VCaP (cell line): ENCODE results near the gene DDHD1.
"Not testable (repeated sequence)": the region's sequence is repeated elsewhere in the genome, so short reads cannot be mapped to it uniquely, and the experiment has no call there.

Experiments used
- H3K27ac ChIP-seq: fragments of 450-650 bp; 2 replicates; pipeline ENCODE4 v1.5.1; 2017
- CTCF ChIP-seq: fragments of 450-650 bp; conservative IDR thresholded peaks from 2 replicates; pipeline ENCODE4 v1.5.1; 2017; ENCODE audit warnings: mild to moderate bottlenecking, moderate library complexity

The DDHD1 gene

GRCh38 chr14:53183611-53184010, 30.5 kb upstream of the DDHD1 start:
- no peak overlapping the region for H3K27ac ChIP-seq
- TF ChIP-seq CTCF: no peak

DNA sequence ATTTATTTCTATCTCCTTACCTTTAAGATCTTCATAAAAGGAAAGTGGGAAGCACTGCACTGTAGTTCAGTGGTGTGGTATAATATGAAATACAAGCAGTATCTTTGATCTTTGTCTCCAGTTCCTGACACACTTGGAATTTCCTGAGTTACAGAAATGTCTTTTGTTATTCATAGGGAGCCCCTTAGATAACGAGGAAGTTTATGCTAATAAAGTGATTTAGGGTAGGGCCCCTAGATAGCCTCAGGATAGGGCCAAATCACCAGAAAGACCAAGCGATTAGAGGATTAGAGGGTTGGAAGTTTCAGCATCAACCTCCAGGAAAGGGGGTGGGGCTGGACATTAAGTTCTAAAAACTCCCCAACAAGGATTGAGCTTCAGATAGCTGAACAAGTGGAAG, 29.9 kb upstream of the DDHD1 start:
- no peak overlapping the region for H3K27ac ChIP-seq
- no peak for TF ChIP-seq CTCF

DNA sequence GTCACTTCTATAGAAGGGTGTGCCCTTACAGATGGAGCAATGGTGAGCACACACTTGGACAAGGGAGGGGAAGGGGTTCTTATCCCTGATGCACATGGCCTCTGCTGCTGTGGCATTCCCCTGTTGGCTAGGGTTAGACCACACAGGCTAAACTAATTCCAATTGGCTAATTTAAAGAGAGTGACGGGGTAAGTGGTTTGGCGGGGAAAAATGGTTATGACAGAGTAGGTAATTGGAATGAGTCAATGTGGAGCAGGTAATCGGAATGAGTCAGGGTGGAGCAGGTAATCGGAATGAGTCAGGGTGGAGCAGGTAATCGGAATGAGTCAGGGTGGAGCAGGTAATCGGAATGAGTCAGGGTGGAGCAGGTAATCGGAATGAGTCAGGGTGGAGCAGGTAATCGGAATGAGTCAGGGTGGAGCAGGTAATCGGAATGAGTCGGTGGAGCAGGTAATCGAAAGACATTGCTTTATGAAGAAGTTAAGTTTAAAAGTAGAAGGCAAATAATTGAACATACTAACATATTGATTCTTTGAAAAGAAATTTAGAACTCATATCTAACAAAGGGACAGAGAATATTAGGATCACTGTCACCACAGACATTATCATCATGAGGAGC, 28.4 kb upstream of the DDHD1 start:
- not testable (repeated sequence) for H3K27ac ChIP-seq

- no peak for TF ChIP-seq CTCF
- no peak overlapping the region for H3K27ac ChIP-seq
Measured at GRCh38 chr14:53180272-53181221, 27.4 kb upstream of the DDHD1 start.

GRCh38 chr14:53179486-53180005, 26.4 kb upstream of the DDHD1 start:
- not testable (repeated sequence) for H3K27ac ChIP-seq

GRCh38 chr14:53175375-53175774, 22.3 kb upstream of the DDHD1 start:
- no peak overlapping the region for H3K27ac ChIP-seq
- TF ChIP-seq CTCF: no peak

GRCh38 chr14:53174918-53175317, 21.8 kb upstream of the DDHD1 start:
- H3K27ac ChIP-seq: no peak overlapping the region

DNA sequence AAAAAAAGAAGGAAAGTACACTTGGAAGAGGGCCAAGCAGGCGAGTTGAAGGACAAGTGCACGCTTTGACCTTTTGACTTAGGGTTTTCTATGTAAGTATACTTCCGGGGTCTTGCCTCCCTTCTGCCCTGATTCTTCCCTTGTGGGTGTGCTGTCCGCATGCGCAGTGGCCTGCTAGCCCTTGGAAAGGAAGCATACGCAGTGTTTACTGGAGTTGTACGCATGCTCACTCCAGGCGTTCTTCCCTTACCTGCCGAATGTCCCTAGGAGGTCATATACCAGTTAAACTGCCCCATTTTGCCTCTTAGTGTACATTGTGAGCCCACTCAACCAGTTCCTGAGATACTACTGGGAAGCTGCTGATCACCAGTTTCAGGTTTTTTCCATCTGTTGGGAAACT, 15.7 kb upstream of the DDHD1 start:
- no peak overlapping the region for H3K27ac ChIP-seq
- no peak for TF ChIP-seq CTCF

More at GRCh38 chr14:53174918-53175317, 21.8 kb upstream of the DDHD1 start:
- TF ChIP-seq CTCF: no peak
